OCI-LY7 (cell line): ENCODE measurements around the gene TRIM28. TPM values are rescaled to one million over a fixed set of nuclear protein-coding genes. Genes with fewer than 3 reads are reported as not detected.

Source experiments
- BruUV-seq: library from RNA; stranded (reverse); fragments of 400-500 nt; replicated peaks from 2 replicates; lab custom pipeline; 2021; lab: Mats Ljungman, UMichigan
- CTCF ChIA-PET: fragments of 300-600 bp; sonication (Branson Sonifier 250); formaldehyde crosslinking; loops from one replicate; lab custom pipeline; 2022; ENCODE audit warnings: antibody characterized with exemption; ENCODE audit not compliant: unreplicated experiment; lab: Charles Lee
- POLR2A ChIA-PET: fragments of 300-600 bp; sonication (Branson Sonifier 250); formaldehyde crosslinking; loops from one replicate; lab custom pipeline; 2022; ENCODE audit warnings: antibody characterized with exemption; lab: Charles Lee
- DNase-seq: peaks from one replicate; pipeline ENCODE4 v3.0.0-alpha.2; 2015; ENCODE audit warnings: low spot score
- H2AFZ ChIP-seq: fragments of 200-600 bp; sonication (generic), shearing (Covaris generic); 2 replicates; pipeline ENCODE4 v1.6.1; 2014; ENCODE audit warnings: mild to moderate bottlenecking, antibody characterized with exemption, low read length, moderate library complexity
- H3K27ac ChIP-seq: fragments of 200-600 bp; sonication (generic); 2 replicates; pipeline ENCODE4 v1.5.1; 2014; ENCODE audit warnings: mixed run types, low read depth, mild to moderate bottlenecking, moderate library complexity, low read length, inconsistent platforms; ENCODE audit not compliant: poor library complexity, severe bottlenecking
- H3K36me3 ChIP-seq: fragments of 200-600 bp; sonication (generic); 2 replicates; pipeline ENCODE4 v1.6.1; 2014; ENCODE audit warnings: mild to moderate bottlenecking, antibody characterized with exemption, low read length, moderate library complexity, mixed read lengths; ENCODE audit not compliant: insufficient read depth
- H3K4me1 ChIP-seq: fragments of 200-600 bp; sonication (generic); 2 replicates; pipeline ENCODE4 v1.5.1; 2014; ENCODE audit warnings: mild to moderate bottlenecking, low read length; ENCODE audit not compliant: insufficient read depth, poor library complexity, severe bottlenecking
- H3K4me2 ChIP-seq: fragments of 200-600 bp; sonication (generic); 2 replicates; pipeline ENCODE4 v1.6.1; 2014; ENCODE audit warnings: mild to moderate bottlenecking, low read length
- H3K4me3 ChIP-seq: fragments of 200-600 bp; sonication (generic); 2 replicates; pipeline ENCODE4 v1.5.1; 2014; ENCODE audit warnings: mild to moderate bottlenecking, low read depth, low read length; ENCODE audit not compliant: poor library complexity, severe bottlenecking
- H3K79me2 ChIP-seq: fragments of 200-600 bp; sonication (generic); 2 replicates; pipeline ENCODE4 v1.6.1; 2016; ENCODE audit warnings: low read depth, mild to moderate bottlenecking, low read length, moderate library complexity, mixed read lengths; ENCODE audit not compliant: insufficient read depth
- H3K9me2 ChIP-seq: fragments of 200-600 bp; sonication (generic); 2 replicates; pipeline ENCODE4 v1.6.1; 2016; ENCODE audit warnings: mild to moderate bottlenecking, low read length, mixed read lengths; ENCODE audit not compliant: insufficient read depth
- H3K9me3 ChIP-seq: fragments of 200-600 bp; sonication (generic); 2 replicates; pipeline ENCODE4 v1.6.1; 2014; ENCODE audit warnings: mild to moderate bottlenecking, mixed run types, low read length, mixed read lengths
- H4K20me1 ChIP-seq: fragments of 200-600 bp; sonication (generic); 2 replicates; pipeline ENCODE4 v1.6.1; 2014; ENCODE audit warnings: mild to moderate bottlenecking, antibody characterized with exemption, low read length, moderate library complexity, mixed read lengths; ENCODE audit not compliant: insufficient read depth
- CTCF ChIP-seq: fragments of 200-600 bp; sonication (generic); conservative IDR thresholded peaks from 2 replicates; pipeline ENCODE4 v1.5.1; 2014; ENCODE audit warnings: mild to moderate bottlenecking, antibody characterized with exemption, low read length, moderate library complexity, mixed read lengths
- EZH2phosphoT487 ChIP-seq: fragments of 200-600 bp; sonication (generic); IDR thresholded peaks from 2 replicates; pipeline ENCODE4 v1.6.1; 2018; ENCODE audit warnings: low read depth, borderline replicate concordance, mild to moderate bottlenecking, mixed run types, antibody characterized with exemption, low read length, moderate library complexity, mixed read lengths
- intact Hi-C: fragments of 100-400 bp; cut with micrococcal nuclease; formaldehyde crosslinking; loops from one replicate; pipeline ENCODE4 v1.10.0; 2022; ENCODE audit not compliant: unreplicated experiment
- total RNA-seq, 2 experiments: library from RNA; depleted of rRNA in 1 of 2; stranded (reverse); fragments of >200 nt in 1 of 2; shearing (Covaris generic) in 1 of 2; gene quantifications; 2 replicates each; pipeline ENCODE4 v1.2.3, GENCODE V29; 2014 to 2022

Gene TRIM28
- total RNA-seq, 2 experiments from 2014 or later: 601 to 729 TPM

DNA sequence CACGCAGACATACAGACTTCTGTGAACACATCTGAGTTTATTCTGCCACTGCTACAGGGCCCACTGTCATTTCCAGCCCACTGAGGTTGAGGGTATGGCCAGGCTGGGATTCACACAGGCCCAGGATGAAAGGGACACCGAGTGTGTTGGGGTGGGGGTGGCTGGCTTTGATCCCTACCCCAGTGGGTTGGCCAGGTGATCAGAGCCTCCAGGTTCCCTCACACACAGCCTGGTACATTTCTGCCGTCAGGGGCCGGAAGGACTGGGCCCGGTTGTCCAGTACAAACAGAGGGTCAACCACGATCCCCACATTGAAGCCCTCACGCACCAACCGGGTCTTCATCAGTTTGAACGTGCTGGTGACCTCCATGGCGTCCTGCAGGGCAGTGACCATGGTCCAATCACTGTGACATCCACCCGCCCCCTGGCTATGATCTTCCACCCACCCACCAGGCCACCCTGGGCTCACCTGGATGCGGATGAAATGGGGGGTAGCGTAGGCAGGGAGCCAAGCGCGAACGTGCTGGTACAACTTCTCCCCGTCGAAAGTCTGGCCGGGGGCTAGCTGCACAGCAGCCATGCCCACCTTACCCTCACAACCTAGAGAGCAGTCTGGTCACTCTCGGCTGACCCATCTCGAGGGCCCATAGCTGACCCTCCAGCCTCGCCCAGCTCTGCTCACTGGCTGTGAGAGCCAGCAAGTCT lies 45.4 kb upstream of the TRIM28 start:
- peak overlapping the region; percentile 55 for H3K27ac ChIP-seq
- peak overlapping the region; percentile 79 for H3K4me3 ChIP-seq
- peak overlapping the region; percentile 98 for H3K4me2 ChIP-seq
- no peaks in the 10 kb centered on the region for H4K20me1 ChIP-seq
- H3K4me1 ChIP-seq: peaks cover 15% of the 10 kb centered on the region
- peak overlapping the region; percentile 45; the same call in 1 of the 2 replicates for H2AFZ ChIP-seq
- H3K36me3 ChIP-seq: no peaks in the 10 kb centered on the region
- TSS peak; percentile 85 for BruUV-seq
- DNase-seq: no peak
- TF ChIP-seq CTCF (no peak), EZH2phosphoT487 (no peak)
- no peaks in the 10 kb centered on the region for H3K79me2 ChIP-seq
- H3K9me2 ChIP-seq: no peaks in the 10 kb centered on the region
- ChIA-PET CTCF (no interaction called here), POLR2A (no interaction called here)
- H3K9me3 ChIP-seq: no peaks in the 10 kb centered on the region
- intact Hi-C loops: no loop called here

DNA sequence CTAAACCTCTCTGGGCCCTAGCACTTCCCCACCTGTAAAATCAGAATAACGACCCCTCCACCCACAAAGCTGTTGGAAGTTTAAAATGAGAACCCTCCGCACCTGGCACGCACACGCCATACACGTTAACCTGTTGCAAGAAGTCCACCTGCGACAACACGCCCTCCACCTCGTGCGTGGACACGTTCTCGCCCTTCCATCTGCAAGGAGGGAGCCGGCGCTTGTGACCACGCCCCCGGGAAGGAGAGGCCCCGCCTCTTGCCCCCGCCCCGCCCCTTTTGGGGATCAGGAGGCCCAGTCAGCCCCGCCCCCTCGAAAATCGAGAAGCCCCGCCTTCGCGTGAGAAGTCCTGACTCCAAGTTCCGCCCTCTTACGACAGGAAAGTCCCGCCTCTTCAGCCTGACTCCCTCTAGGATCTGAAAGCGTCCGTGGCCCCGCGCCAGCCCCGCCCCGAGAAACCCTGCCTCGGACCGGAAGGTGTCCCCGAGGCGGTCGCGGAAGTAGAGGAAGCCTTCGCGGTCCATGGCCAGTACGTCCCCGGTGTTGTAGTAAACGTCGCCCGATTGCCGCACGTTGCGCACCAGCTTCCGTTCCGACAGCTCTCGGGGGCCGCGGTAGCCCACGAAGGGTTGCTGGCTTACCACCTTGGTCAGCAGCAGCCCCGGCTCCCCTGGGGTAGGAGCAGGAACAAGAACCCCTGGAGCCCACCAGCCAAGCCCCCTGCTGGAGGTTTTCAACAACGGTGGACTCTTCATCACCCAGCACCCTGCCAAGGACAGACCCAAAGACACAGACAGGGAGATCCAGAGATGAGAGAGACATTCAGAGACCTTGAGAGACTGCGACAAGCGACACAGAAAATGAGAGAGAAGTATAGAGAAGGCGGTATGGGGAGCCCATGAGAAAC lies 44.6 kb upstream of the TRIM28 start:
- H3K9me3 ChIP-seq: no peaks in the 10 kb centered on the region
- H3K4me2 ChIP-seq: peak overlapping the region; percentile 98
- H3K4me3 ChIP-seq: peak overlapping the region; percentile 79
- H3K4me1 ChIP-seq: peaks cover 15% of the 10 kb centered on the region
- BruUV-seq: TSS peak; percentile 85
- no peaks in the 10 kb centered on the region for H3K9me2 ChIP-seq
- CTCF ChIA-PET: no interaction called here
- DNase-seq: peak; percentile 98
- intact Hi-C loops: no loop called here
- H3K79me2 ChIP-seq: no peaks in the 10 kb centered on the region
- POLR2A ChIA-PET: interaction anchor here (0.7 kb wide), 1 partner anchor 20 kb away, joined by 3 read pairs; the partner anchor contains the start of gene ZBTB45
- no peak for TF ChIP-seq EZH2phosphoT487
- TF ChIP-seq CTCF: peak; percentile 59
- no peaks in the 10 kb centered on the region for H4K20me1 ChIP-seq
- H2AFZ ChIP-seq: peak overlapping the region; percentile 94
- H3K36me3 ChIP-seq: no peaks in the 10 kb centered on the region
- peak overlapping the region; percentile 55 for H3K27ac ChIP-seq
